Ecto neural progenitor cell (in vitro differentiated cells): ENCODE data around the gene NCKAP5.

ENCODE experiments used
- DNase-seq: peaks from one replicate; pipeline ENCODE4 v3.0.0-alpha.2; 2018; ENCODE audit warnings: low spot score

Gene NCKAP5

GRCh38 chr2:132797071-132797470 is 771.2 kb downstream of the NCKAP5 start:
- DNase-seq, result no peak

GRCh38 chr2:132795220-132795619 is 773.0 kb downstream of the NCKAP5 start:
- no peak for DNase-seq

- no peak for DNase-seq
Observed at GRCh38 chr2:132793532-132793931, 774.7 kb downstream of the NCKAP5 start.

- no peak for DNase-seq
Observed at GRCh38 chr2:132790207-132790785, 778.0 kb downstream of the NCKAP5 start.

- DNase-seq, result no peak
Observed at GRCh38 chr2:132789066-132789465, 779.2 kb downstream of the NCKAP5 start.

- DNase-seq, result no peak
Observed at GRCh38 chr2:132788310-132788838, 779.9 kb downstream of the NCKAP5 start.

GRCh38 chr2:132783883-132784282 is 784.4 kb downstream of the NCKAP5 start:
- no peak for DNase-seq

- no peak for DNase-seq
Observed at GRCh38 chr2:132782176-132782783, 786.0 kb downstream of the NCKAP5 start.

GRCh38 chr2:132780651-132781050 is 787.6 kb downstream of the NCKAP5 start:
- no peak for DNase-seq

- no peak for DNase-seq
Observed at GRCh38 chr2:132779206-132779721, 789.0 kb downstream of the NCKAP5 start.

- no peak for DNase-seq
Observed at GRCh38 chr2:132776287-132776686, 792.0 kb downstream of the NCKAP5 start.

- no peak for DNase-seq
Observed at GRCh38 chr2:132774189-132774588, 794.1 kb downstream of the NCKAP5 start.

- no peak for DNase-seq
Observed at GRCh38 chr2:132773331-132773730, 794.9 kb downstream of the NCKAP5 start.

GRCh38 chr2:132772340-132772739 is 795.9 kb downstream of the NCKAP5 start:
- no peak for DNase-seq

- DNase-seq, result no peak
Observed at GRCh38 chr2:132766573-132766972, 801.7 kb downstream of the NCKAP5 start.

- DNase-seq, result no peak
Observed at GRCh38 chr2:132761437-132761836, 806.8 kb downstream of the NCKAP5 start.

GRCh38 chr2:132760971-132761370 is 807.3 kb downstream of the NCKAP5 start:
- no peak for DNase-seq

- no peak for DNase-seq
Observed at GRCh38 chr2:132760405-132760804, 807.9 kb downstream of the NCKAP5 start.

GRCh38 chr2:132758995-132759394 is 809.3 kb downstream of the NCKAP5 start:
- DNase-seq, result no peak

GRCh38 chr2:132757676-132758075 is 810.6 kb downstream of the NCKAP5 start:
- DNase-seq, result no peak

- no peak for DNase-seq
Observed at GRCh38 chr2:132757002-132757589, 811.2 kb downstream of the NCKAP5 start.

GRCh38 chr2:132754867-132755472 is 813.3 kb downstream of the NCKAP5 start:
- DNase-seq, result no peak

- no peak for DNase-seq
Observed at GRCh38 chr2:132754392-132754791, 813.9 kb downstream of the NCKAP5 start.
